ENCODE data around the gene CCDC30. TPM values are rescaled to one million over a fixed set of nuclear protein-coding genes. Genes with fewer than 3 reads are reported as not detected.
"Not testable (repeated sequence)": the region's sequence is repeated elsewhere in the genome, so short reads cannot be mapped to it uniquely, and the experiment has no call there.

Gene CCDC30
- total RNA-seq, 1 donor from 2014 or later: 7.5 TPM

DNA sequence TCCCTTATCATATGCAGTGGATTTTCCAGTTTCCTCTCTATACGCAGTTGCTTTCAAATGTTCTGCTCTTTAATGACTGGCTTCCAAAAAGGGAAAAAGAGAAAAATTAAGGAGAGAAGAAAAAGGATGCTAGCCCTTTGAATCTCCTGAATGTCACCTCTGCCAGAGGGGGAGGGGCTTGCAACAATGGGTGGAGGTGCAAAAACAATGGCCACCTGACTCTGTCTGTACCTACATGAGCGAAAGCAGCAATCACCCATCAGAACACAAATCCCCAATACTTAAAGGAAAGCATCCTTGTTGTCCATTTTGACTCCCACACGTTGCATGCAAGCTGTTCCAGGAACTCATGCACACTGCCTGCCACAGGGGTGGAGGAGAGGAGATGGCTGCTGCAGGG is 61.2 kb downstream of the CCDC30 start:
- no peak for DNase-seq (ENCODE audit: low spot score)

GRCh38 chr1:42529724-42530181 is 66.7 kb downstream of the CCDC30 start:
- no peak for DNase-seq (ENCODE audit: low spot score)

GRCh38 chr1:42531043-42531442 is 68.0 kb downstream of the CCDC30 start:
- no peak for DNase-seq (ENCODE audit: low spot score)

DNA sequence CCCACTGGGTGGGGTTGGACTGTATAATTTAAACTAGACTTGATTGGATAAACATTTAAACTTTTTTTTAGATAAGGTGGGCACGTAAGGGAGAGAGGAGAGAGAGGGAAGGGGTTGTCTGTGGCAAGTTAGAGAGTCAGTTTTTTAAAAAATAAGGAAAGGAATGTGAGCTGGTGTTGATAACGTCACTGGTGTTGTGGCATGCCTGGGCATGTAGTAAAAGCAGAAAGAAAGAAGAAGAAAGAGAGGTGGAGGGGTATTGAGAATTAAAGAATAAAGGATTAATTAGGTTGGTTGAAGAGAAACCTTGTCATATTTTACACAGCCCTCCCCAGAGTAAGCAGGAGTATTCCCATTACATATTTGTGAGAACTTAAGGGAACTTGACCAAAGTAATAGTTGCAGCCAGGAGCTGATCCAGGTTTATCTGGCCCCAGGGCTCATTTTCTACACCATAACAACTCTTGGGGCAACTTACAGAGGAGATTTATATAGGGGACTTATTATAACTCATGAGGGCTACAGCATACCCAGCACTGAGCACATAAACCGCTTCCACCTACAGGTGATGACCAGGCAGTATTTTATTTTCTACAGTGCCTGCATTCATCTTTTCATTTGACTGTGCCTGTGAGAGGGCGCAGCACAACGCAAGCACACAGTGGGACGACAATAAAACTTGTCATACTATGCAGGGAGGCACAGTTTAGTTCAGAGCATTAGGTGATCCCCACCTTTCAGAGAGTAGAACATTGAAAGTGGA is 70.2 kb downstream of the CCDC30 start:
- peak; percentile 5 for DNase-seq (ENCODE audit: low spot score)

- no peak for DNase-seq (ENCODE audit: low spot score)
Measured at GRCh38 chr1:42541104-42541503, 78.0 kb downstream of the CCDC30 start.

DNA sequence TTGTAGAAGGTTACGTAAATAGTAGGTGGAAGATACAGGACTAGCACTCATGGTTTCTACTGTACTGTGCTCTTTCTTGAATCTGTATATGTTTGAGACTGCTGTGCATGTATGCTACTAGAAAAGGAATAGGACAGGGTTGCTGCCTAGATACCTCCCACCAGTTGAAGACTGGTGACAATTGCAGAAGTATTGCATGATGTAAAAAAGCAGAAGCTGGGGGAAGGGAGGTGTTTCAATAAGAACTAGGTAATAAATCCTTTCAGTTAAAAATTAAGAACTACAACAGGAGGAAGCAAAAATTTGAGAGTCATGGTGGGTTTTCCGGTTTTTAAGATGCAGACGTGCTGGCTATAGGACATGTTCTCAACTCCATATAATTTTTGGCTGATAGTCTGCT is 88.1 kb downstream of the CCDC30 start:
- no peak for DNase-seq (ENCODE audit: low spot score)

DNA sequence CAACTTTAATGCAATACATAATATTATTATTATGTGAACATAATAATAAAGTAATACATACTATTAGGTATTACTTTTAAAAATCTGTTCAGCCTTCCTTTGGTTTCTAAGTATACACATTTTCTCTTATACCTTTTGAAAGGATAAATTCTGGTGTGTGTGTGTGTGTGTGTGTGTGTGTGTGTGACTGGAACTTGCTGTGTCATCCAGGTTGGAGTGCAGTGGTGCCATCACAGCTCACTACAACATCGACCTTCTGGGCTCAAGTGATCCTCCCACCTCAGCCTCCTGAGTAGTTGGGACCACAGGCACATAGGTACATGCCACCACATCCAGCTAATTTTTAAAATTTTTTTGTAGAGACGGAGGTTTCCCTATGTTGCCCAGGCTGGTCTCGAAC is 88.5 kb downstream of the CCDC30 start:
- DNase-seq (ENCODE audit: low spot score): no peak

DNA sequence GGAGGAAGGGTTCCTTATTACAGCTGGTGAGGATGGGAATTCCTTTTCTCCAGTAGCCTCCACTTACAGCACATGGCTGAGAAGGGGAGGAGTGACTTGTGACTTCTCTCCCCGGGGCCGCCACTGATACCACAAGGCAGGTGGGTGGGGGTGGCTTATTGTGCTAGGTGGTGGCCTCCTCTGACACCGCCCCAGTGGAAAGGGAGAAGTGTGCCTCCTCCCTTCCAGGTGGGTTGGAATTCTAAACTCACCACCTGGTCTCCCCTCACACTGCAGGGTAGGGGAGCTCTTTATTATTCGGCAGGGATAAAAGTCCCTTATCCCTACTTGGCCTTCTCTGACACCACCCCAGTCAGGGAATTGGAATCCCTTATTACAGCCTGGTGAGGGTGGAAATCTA is 89.5 kb downstream of the CCDC30 start:
- DNase-seq (ENCODE audit: low spot score): no peak

- DNase-seq (ENCODE audit: low spot score): no peak
Measured at GRCh38 chr1:42557230-42557851, 94.3 kb downstream of the CCDC30 start.

DNA sequence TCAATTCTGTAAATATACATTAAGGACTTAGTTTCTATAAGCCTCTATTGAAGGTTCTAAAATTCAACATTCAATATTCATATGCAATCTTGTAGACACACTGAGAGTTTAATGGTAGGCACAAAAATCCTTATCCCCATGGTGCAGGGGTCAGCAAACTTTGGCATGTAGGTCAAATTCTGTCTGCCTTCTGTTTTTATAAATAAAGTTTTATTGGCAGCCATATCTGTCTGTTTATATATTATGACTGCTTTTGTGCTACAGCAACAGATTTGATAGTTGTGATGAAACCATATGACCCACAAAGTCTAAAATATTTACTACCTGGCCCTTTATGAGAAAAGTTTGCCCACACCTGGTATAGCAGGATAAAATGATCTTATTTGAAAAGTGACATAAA is 104.0 kb downstream of the CCDC30 start:
- no peak for DNase-seq (ENCODE audit: low spot score)

GRCh38 chr1:42576935-42577334 is 113.8 kb downstream of the CCDC30 start:
- DNase-seq (ENCODE audit: low spot score): no peak

DNA sequence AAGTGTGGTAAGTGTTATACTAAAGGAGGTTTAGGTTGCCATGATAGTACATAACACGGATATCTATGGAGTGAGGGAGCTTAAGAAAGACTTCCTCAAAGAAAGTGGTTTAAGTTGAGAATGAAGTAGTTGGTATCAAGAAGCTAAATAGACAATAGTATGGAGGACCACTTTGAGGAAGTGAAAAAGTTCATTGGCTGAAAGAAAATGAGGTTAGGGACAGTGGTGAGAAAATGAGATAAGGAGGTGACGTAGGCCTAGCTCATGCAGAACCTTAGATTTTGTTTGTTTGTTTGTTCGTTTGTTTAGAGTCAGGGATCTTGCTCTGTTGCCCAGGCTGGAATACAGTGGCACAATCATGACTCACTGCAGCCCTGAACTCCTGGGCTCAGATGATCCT is 122.9 kb downstream of the CCDC30 start:
- DNase-seq (ENCODE audit: low spot score): no peak

DNA sequence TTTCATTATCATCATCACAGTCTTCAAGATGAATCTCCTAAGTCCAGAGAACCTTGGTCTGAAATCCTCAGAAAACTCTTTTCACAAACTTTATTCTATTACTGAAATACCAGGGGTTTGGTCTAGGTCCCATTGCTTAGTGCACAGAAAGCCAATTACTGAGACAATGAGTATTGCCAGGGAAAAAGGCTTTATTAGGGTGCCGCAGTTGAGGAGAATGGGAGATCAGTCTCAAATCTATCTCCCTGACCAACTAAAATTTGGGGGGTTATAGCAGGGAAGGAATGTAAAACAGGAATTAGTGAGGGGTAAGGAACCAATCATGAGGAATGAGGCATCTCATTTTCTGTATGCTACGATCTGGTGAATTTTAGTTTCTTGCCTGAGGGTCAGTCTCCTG is 124.7 kb downstream of the CCDC30 start:
- DNase-seq (ENCODE audit: low spot score): no peak

DNA sequence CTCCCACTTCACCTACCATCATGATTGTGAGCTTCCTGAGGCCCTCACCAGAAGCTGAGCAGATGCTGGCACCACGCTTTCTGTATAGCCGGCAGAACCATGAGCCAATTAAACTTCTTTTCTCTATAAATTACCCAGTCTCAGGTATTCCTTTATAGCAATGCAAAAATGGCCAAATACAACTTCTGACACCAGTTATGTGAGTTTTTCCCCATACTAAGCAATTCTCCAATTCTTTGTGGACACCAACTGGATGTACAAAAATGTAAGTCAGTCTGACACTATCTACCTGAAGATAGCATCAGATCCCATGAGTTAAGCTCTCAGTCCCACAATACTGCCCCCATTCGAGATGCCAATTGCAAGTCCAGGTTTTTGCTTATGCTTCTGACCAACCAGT is 129.7 kb downstream of the CCDC30 start:
- no peak for DNase-seq (ENCODE audit: low spot score)

DNA sequence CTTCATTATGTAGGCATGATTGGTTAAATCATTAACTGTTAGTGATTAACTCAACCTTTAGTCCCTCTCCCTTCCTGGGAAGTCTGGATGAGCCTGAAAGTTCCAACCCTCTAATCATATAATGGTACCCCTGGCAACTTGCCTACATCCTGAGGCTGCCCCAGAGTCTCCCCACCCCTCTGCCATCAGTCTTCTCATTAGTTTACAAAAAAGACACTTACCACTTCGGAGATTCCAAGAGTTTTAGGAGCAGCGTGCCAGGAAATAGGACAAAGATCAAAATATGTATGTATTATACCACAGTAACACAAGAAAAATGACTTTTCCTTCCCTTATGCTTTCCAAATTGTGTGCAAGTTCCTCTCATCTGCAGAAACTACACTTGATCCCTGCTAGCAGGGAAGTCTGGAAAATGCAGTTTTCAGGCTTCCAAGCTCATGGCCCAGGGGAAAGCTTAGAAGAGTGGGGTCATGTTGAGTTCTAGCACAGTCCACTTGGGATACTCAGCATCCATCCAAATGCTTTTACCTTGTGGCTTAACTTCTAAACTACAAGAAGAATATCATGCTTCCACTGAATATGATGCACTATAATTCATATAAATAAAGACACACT is 130.5 kb downstream of the CCDC30 start:
- DNase-seq (ENCODE audit: low spot score): no peak

GRCh38 chr1:42601472-42601871 is 138.4 kb downstream of the CCDC30 start:
- DNase-seq (ENCODE audit: low spot score): no peak

- DNase-seq (ENCODE audit: low spot score): no peak
Measured at GRCh38 chr1:42613803-42614131, 150.7 kb downstream of the CCDC30 start.

DNA sequence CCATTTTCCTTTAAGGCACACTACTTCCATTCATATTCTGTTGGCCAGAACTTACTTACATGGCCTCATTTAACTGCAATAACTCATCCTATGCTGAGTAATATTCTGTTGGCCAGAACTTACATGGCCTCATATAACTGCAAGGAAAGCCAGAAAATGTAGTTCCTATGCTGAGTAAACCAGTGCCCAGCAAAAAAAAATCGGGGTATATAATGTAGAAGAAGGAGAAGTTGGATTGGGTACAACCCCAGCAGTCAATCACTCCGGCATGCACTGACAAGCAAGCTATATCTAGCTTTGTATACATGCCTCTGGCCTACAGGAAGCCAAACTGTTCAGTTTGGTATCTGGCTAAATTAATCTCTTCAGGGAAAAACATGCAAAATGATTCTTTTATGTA is 155.8 kb downstream of the CCDC30 start:
- DNase-seq (ENCODE audit: low spot score): peak; percentile 7

GRCh38 chr1:42620307-42620706 is 157.2 kb downstream of the CCDC30 start:
- DNase-seq (ENCODE audit: low spot score): no peak

GRCh38 chr1:42621180-42621579 is 158.1 kb downstream of the CCDC30 start:
- not testable (repeated sequence) for DNase-seq (ENCODE audit: low spot score)

DNA sequence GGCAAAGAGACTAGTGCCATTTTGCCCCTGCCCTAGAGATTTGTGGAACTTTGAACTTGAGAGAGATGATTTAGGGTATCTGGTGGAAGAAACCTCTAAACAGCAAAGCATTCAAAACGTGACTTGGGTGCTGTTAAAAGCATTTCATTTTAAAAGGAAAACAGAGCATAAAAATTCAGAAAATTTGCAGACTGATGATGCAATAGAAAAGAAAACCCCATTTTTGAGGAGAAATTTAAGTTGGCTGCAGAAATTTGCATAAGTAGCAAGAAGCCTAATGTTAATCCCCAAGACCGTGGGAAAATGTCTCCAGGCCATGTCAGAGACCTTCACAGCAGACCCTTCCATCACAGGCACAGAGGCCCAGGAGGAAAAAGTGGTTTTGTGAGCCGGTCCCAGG is 164.1 kb downstream of the CCDC30 start:
- not testable (repeated sequence) for DNase-seq (ENCODE audit: low spot score)

DNA sequence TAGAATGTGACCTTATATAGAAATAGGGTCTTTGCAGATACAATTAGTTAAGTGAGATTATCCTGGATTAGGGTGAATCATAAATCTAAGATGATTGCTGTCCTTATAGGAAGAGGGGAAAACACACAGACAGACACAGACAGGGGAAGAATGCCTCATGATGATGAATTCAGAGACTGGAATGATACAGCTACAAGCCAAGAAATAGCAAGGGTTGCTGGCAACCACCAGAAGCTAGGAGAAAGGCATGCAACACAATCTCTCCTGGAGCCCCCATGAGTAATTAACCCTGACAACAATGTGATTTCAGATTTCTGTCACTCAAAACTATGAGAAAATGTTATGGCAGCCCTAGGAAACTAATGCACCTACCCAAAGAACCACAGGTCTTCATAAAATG is 176.0 kb downstream of the CCDC30 start:
- no peak for DNase-seq (ENCODE audit: low spot score)

GRCh38 chr1:42646056-42646455 is 183.0 kb downstream of the CCDC30 start:
- no peak for DNase-seq (ENCODE audit: low spot score)

All from umbilical cord (tissue), 2 donors.